Right kidney (tissue), 1 donor: ENCODE data around the gene RWDD4.

Experiments
- DNase-seq: peaks from one replicate; pipeline ENCODE4 v3.0.0-alpha.2; 2016

Gene RWDD4

GRCh38 chr4:183601381-183601780 is 57.6 kb downstream of the RWDD4 start:
- no peak for DNase-seq

DNA sequence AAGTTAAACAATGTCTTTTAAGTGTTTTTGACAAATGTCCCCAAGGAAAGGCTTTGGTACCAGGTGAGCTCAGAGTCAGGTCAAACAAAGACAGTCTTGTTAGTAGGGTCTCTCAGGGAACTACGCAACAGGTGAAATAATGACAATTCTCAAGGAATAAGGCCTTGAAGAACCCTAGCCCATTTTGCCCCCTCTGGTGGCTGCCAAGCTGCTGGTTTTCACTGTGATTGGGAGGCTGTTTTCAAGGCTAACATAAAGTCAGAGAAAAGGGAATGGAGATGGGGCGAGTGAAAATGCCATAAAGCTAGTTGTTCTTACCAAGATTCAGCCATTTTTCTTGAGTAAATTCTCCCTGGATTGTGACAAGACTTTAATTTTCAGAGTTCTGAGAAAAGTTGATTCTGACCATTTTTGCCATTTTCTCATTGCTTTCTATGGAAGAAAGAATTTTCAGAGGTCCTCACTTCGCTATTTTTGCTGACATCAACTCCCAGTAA is 58.7 kb downstream of the RWDD4 start:
- DNase-seq = no peak

- no peak for DNase-seq
Measured at GRCh38 chr4:183599690-183600089, 59.3 kb downstream of the RWDD4 start.

- DNase-seq = no peak
Measured at GRCh38 chr4:183599284-183599683, 59.7 kb downstream of the RWDD4 start.

- no peak for DNase-seq
Measured at GRCh38 chr4:183596067-183596757, 62.8 kb downstream of the RWDD4 start.

GRCh38 chr4:183594823-183595222 is 64.2 kb downstream of the RWDD4 start:
- no peak for DNase-seq

DNA sequence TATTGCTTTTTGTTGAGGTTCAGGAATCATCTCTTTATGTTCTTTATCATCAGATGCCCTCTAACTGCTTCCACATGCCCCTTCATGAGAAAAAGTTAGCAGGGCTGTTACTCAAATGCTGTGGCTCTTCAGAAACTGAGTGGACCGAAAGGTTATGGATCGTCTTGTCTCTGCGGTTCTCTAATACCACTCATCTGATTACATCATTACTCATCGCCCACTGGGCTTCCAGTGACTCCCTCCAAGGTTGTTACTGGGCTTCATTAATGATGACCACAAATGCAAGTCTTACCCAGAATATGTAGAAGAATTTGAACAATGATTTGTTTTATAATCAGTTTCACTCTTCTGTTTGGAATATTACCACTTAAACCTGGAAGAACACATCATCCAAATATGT is 67.7 kb downstream of the RWDD4 start:
- DNase-seq = no peak
